GM23338 (cell line): Measurements from ENCODE around the gene SH3BP4. TPM values are rescaled to one million over a fixed set of nuclear protein-coding genes. Genes with fewer than 3 reads are reported as not detected.

Experiments used
- ATAC-seq: fragments of 200-7000 bp; cut with Tn5 transposase; 3 replicates; pipeline ENCODE4 v1.9.1; 2020
- DNase-seq: peaks from one replicate; pipeline ENCODE4 v3.0.0-alpha.2; 2015; ENCODE audit warnings: low spot score
- H2AFZ ChIP-seq: fragments of 200-600 bp; sonication (generic); 2 replicates; pipeline ENCODE4 v1.8.0; 2016; ENCODE audit warnings: antibody characterized with exemption, mild to moderate bottlenecking, moderate library complexity
- H3F3A ChIP-seq: fragments of 200-600 bp; sonication (generic); replicated peaks from 2 replicates; pipeline ENCODE4 v1.8.0; 2017; ENCODE audit warnings: antibody characterized with exemption, mixed run types, low read depth
- H3K27ac ChIP-seq: fragments of 200-600 bp; sonication (generic); 2 replicates; pipeline ENCODE4 v1.6.1; 2016; ENCODE audit warnings: low read depth
- H3K27me3 ChIP-seq: fragments of 200-600 bp; sonication (generic); 2 replicates; pipeline ENCODE4 v1.8.0; 2016; ENCODE audit warnings: mild to moderate bottlenecking, mixed run types, moderate library complexity; ENCODE audit not compliant: insufficient read depth
- H3K36me3 ChIP-seq: fragments of 200-600 bp; sonication (generic); 2 replicates; pipeline ENCODE4 v1.8.0; 2016; ENCODE audit warnings: mild to moderate bottlenecking; ENCODE audit not compliant: insufficient read depth
- H3K4me1 ChIP-seq: fragments of 200-600 bp; sonication (generic); 2 replicates; pipeline ENCODE4 v1.8.0; 2016; ENCODE audit warnings: mild to moderate bottlenecking, moderate library complexity; ENCODE audit not compliant: insufficient read depth
- H3K4me2 ChIP-seq: fragments of 200-600 bp; sonication (generic); 2 replicates; pipeline ENCODE4 v1.7.1; 2017; ENCODE audit warnings: mixed run types
- H3K4me3 ChIP-seq: fragments of 200-600 bp; sonication (generic); 2 replicates; pipeline ENCODE4 v1.6.1; 2016; ENCODE audit warnings: mixed run types
- H3K79me2 ChIP-seq: fragments of 200-600 bp; sonication (generic); replicated peaks from 2 replicates; pipeline ENCODE4 v1.8.0; 2017; ENCODE audit warnings: mild to moderate bottlenecking; ENCODE audit not compliant: insufficient read depth
- H3K9me2 ChIP-seq: fragments of 200-600 bp; sonication (generic); 2 replicates; pipeline ENCODE4 v1.8.0; 2017; ENCODE audit not compliant: insufficient read depth
- H4K20me1 ChIP-seq: fragments of 200-600 bp; sonication (generic); replicated peaks from 2 replicates; pipeline ENCODE4 v1.8.0; 2017; ENCODE audit warnings: mild to moderate bottlenecking; ENCODE audit not compliant: insufficient read depth
- H3K27ac Mint-ChIP-seq: 2 replicates; pipeline ENCODE4 v1.8.0; 2020; ENCODE audit warnings: inconsistent platforms, mild to moderate bottlenecking, moderate library complexity, mixed read lengths
- H3K27me3 Mint-ChIP-seq: 3 replicates; pipeline ENCODE4 v1.8.0; 2022; ENCODE audit warnings: low read depth, mild to moderate bottlenecking, moderate library complexity, mixed read lengths, inconsistent platforms; ENCODE audit not compliant: insufficient read depth, poor library complexity
- H3K36me3 Mint-ChIP-seq: 3 replicates; pipeline ENCODE4 v1.8.0; 2021; ENCODE audit warnings: low read depth, mild to moderate bottlenecking, inconsistent platforms, moderate library complexity, mixed read lengths
- H3K4me1 Mint-ChIP-seq: 3 replicates; pipeline ENCODE4 v1.8.0; 2020; ENCODE audit warnings: mild to moderate bottlenecking, inconsistent platforms, mixed read lengths
- H3K4me3 Mint-ChIP-seq: 3 replicates; pipeline ENCODE4 v1.8.0; 2021; ENCODE audit warnings: moderate library complexity, mild to moderate bottlenecking, inconsistent platforms, mixed read lengths
- H3K9me3 Mint-ChIP-seq: 3 replicates; pipeline ENCODE4 v1.8.0; 2020; ENCODE audit warnings: moderate library complexity, mild to moderate bottlenecking, inconsistent platforms, mixed read lengths
- CREB1 ChIP-seq: fragments of 250-450 bp; sonication (Bioruptor Pico); IDR thresholded peaks from 2 replicates; pipeline ENCODE4 v1.5.0; 2020; ENCODE audit warnings: low read depth, mild to moderate bottlenecking, moderate library complexity
- ETS1 ChIP-seq: IDR thresholded peaks from 2 replicates; pipeline ENCODE4 v1.6.1; 2016; ENCODE audit warnings: antibody characterized with exemption
- EZH2 ChIP-seq: fragments of 200-600 bp; sonication (generic); IDR thresholded peaks from one replicate; pipeline ENCODE4 v1.8.0; 2017; ENCODE audit warnings: antibody characterized with exemption, mild to moderate bottlenecking, low read depth; ENCODE audit not compliant: unreplicated experiment
- EZH2phosphoT487 ChIP-seq: fragments of 200-600 bp; sonication (generic); IDR thresholded peaks from one replicate; pipeline ENCODE4 v1.8.1; 2018; ENCODE audit warnings: antibody characterized with exemption; ENCODE audit not compliant: unreplicated experiment
- JUNB ChIP-seq: IDR thresholded peaks from one replicate; pipeline ENCODE4 v1.6.1; 2016; ENCODE audit warnings: antibody characterized with exemption; ENCODE audit not compliant: unreplicated experiment
- NANOG ChIP-seq: IDR thresholded peaks from 2 replicates; pipeline ENCODE4 v1.6.1; 2016; ENCODE audit warnings: antibody characterized with exemption, borderline replicate concordance
- POLR2AphosphoS5 ChIP-seq: IDR thresholded peaks from 2 replicates; pipeline ENCODE4 v1.6.1; 2016; ENCODE audit warnings: antibody characterized with exemption, low read depth
- REST ChIP-seq: IDR thresholded peaks from one replicate; pipeline ENCODE4 v1.6.1; 2018; ENCODE audit warnings: antibody characterized with exemption; ENCODE audit not compliant: unreplicated experiment
- ZNF114 ChIP-seq: fragments of 250-450 bp; sonication (Bioruptor Pico); IDR thresholded peaks from 2 replicates; pipeline ENCODE4 v1.5.0; 2020; ENCODE audit warnings: mild to moderate bottlenecking, moderate library complexity
- polyA plus RNA-seq: library from polyadenylated mRNA; unstranded; fragments of >200 nt; fragmentation: Nextera tagmentation; extraction: Ambion mirVana; gene quantifications from 2 replicates; pipeline ENCODE4 v1.2.1, GENCODE V29; 2016
- total RNA-seq: library from RNA; depleted of rRNA; stranded (reverse); fragments of >200 nt; shearing (Covaris generic); gene quantifications from 2 replicates; pipeline ENCODE4 v1.2.3, GENCODE V29; 2014

The SH3BP4 gene
- total and polyA plus RNA-seq, 2 experiments from 2014 or later, result 15.6 to 50.9 TPM

- Histone ChIP-seq H4K20me1 (peaks cover 10% of the 10 kb centered on the region; the same call in 1 of the 2 replicates), H3K4me3 (no peak overlapping the region), H3K4me1 (peaks cover 33% of the 10 kb centered on the region), H3K79me2 (peaks cover 96% of the 10 kb centered on the region), H3K27ac (no peak overlapping the region), H3F3A (no peaks in the 10 kb centered on the region), H3K36me3 (no peaks in the 10 kb centered on the region), H2AFZ (no peak overlapping the region), H3K9me2 (peaks cover 12% of the 10 kb centered on the region; the same call in 1 of the 2 replicates), H3K4me2 (no peak overlapping the region), H3K27me3 (no peaks in the 10 kb centered on the region)
- no peak for TF ChIP-seq NANOG
- TF ChIP-seq CREB1 (CRISPR knock-in tag), result no peak
- TF ChIP-seq POLR2AphosphoS5, result no peak
- TF ChIP-seq JUNB, result no peak
- TF ChIP-seq EZH2, result no peak
- TF ChIP-seq ETS1, result no peak
- TF ChIP-seq ZNF114 (CRISPR knock-in tag), result no peak
- H3K9me3 Mint-ChIP-seq, result no peaks in the 10 kb centered on the region; the same call in 2 of the 3 replicates
- peaks cover 32% of the 10 kb centered on the region for H3K4me1 Mint-ChIP-seq
- ATAC-seq (no peak), DNase-seq (no peak)
- peaks cover 15% of the 10 kb centered on the region; the same call in 1 of the 3 replicates for H3K36me3 Mint-ChIP-seq
- H3K4me3 Mint-ChIP-seq, result no peak overlapping the region
- no peak overlapping the region for H3K27ac Mint-ChIP-seq
- H3K27me3 Mint-ChIP-seq, result peaks cover 12% of the 10 kb centered on the region
These were observed 34.6 kb downstream of the SH3BP4 start for GRCh38 chr2:234986390-234986789.

DNA sequence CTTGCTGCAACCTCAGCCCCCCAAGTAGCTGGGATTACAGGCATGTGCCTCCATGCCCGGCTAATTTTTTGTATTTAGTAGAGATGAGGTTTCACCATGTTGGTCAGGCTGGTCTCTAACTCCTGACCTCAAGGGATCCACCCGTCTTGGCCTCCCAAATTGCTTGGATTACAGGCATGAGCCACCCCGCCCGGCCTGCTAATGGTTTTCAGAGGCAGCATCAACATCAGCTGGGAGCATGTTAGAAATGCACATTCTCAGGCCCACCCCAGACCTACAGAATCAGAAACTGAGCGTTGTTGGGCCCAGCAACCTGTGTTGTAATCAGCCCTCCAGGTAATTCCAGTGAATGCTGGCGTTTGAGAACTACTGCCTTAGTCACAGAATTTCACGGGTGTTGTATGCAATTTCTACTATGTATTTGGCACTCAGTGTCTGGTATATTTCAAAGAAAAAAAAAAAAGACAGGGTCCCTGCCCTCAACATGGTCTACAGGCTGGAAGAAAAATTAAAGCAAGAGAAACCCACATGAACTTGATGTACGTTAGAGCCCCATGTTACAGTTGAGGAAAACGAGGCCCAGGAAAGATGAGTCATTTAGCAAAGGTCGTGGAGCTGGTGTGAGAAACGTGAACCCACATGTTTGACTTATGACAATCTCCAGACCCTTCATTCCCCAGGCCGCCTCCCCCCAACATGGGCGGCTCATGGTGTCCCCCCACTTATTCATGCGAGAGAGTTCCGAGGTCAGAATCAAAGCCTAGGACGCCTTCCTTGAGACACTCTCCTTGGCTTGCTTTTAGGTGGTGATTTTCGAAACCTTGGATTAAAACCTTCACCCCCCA is 35.3 kb downstream of the SH3BP4 start:
- H3K27ac Mint-ChIP-seq, result no peak overlapping the region
- peaks cover 10% of the 10 kb centered on the region; the same call in 1 of the 2 replicates for H4K20me1 ChIP-seq
- DNase-seq, result no peak
- H3K27ac ChIP-seq, result no peak overlapping the region
- H3K4me1 ChIP-seq, result peaks cover 29% of the 10 kb centered on the region
- H3K4me3 ChIP-seq, result no peak overlapping the region
- H3K9me2 ChIP-seq, result peaks cover 12% of the 10 kb centered on the region; the same call in 1 of the 2 replicates
- no peaks in the 10 kb centered on the region for H3K36me3 ChIP-seq
- H3K9me3 Mint-ChIP-seq, result no peaks in the 10 kb centered on the region; the same call in 2 of the 3 replicates
- H3K4me1 Mint-ChIP-seq, result peaks cover 25% of the 10 kb centered on the region
- peaks cover 16% of the 10 kb centered on the region for H3K27me3 Mint-ChIP-seq
- no peak overlapping the region for H2AFZ ChIP-seq
- no peak overlapping the region for H3K4me3 Mint-ChIP-seq
- ATAC-seq, result no peak
- H3K79me2 ChIP-seq, result peaks cover 99% of the 10 kb centered on the region
- no peak overlapping the region for H3K4me2 ChIP-seq
- peaks cover 15% of the 10 kb centered on the region; the same call in 1 of the 3 replicates for H3K36me3 Mint-ChIP-seq
- H3K27me3 ChIP-seq, result no peaks in the 10 kb centered on the region
- H3F3A ChIP-seq, result no peaks in the 10 kb centered on the region
- TF ChIP-seq POLR2AphosphoS5, result no peak
- TF ChIP-seq CREB1 (CRISPR knock-in tag), result no peak
- no peak for TF ChIP-seq ZNF114 (CRISPR knock-in tag)
- TF ChIP-seq REST, result no peak
- no peak for TF ChIP-seq EZH2phosphoT487
